Neural progenitor cell (in vitro differentiated cells): ENCODE measurements around the gene ATP2A3. TPM values are rescaled to one million over a fixed set of nuclear protein-coding genes. Genes with fewer than 3 reads are reported as not detected.

ENCODE experiments used
- DNase-seq: peaks from one replicate; pipeline ENCODE4 v3.0.0-alpha.2; 2016; ENCODE audit warnings: low spot score
- H2AFZ ChIP-seq: fragments of 200-600 bp; sonication (generic); replicated peaks from 2 replicates; pipeline ENCODE4 v1.6.1; 2016; ENCODE audit warnings: antibody characterized with exemption
- H3F3A ChIP-seq: fragments of 200-600 bp; sonication (generic); 2 replicates; pipeline ENCODE4 v1.6.1; 2016; ENCODE audit warnings: antibody characterized with exemption, low read depth
- H3K27ac ChIP-seq: fragments of 200-600 bp; sonication (generic); 2 replicates; pipeline ENCODE4 v1.5.1; 2016; ENCODE audit warnings: mild to moderate bottlenecking
- H3K27me3 ChIP-seq: fragments of 200-600 bp; sonication (generic); 2 replicates; pipeline ENCODE4 v1.6.1; 2016; ENCODE audit warnings: mild to moderate bottlenecking, moderate library complexity
- H3K36me3 ChIP-seq: fragments of 200-600 bp; sonication (generic); 2 replicates; pipeline ENCODE4 v1.5.1; 2016
- H3K4me1 ChIP-seq: fragments of 200-600 bp; sonication (generic); 2 replicates; pipeline ENCODE4 v1.6.1; 2016; ENCODE audit warnings: mixed run types
- H3K4me2 ChIP-seq: fragments of 200-600 bp; sonication (generic); 2 replicates; pipeline ENCODE4 v1.6.1; 2016
- H3K4me3 ChIP-seq: fragments of 200-600 bp; sonication (generic); 2 replicates; pipeline ENCODE4 v1.5.1; 2016
- H3K79me2 ChIP-seq: fragments of 200-600 bp; sonication (generic); 2 replicates; pipeline ENCODE4 v1.6.1; 2016; ENCODE audit warnings: low read depth
- H3K9ac ChIP-seq: fragments of 200-600 bp; sonication (generic); 2 replicates; pipeline ENCODE4 v1.6.1; 2016
- H3K9me3 ChIP-seq: fragments of 200-600 bp; sonication (generic); 2 replicates; pipeline ENCODE4 v1.5.1; 2016; ENCODE audit warnings: low read depth
- H4K20me1 ChIP-seq: fragments of 200-600 bp; sonication (generic); 2 replicates; pipeline ENCODE4 v1.6.1; 2016; ENCODE audit warnings: low read depth
- H3K27ac Mint-ChIP-seq: 3 replicates; pipeline ENCODE4 v1.8.0; 2021; ENCODE audit warnings: mixed read lengths
- H3K27me3 Mint-ChIP-seq: 2 replicates; pipeline ENCODE4 v1.8.0; 2022; ENCODE audit warnings: low read depth, mild to moderate bottlenecking, inconsistent platforms, moderate library complexity, mixed read lengths; ENCODE audit not compliant: insufficient read depth
- H3K36me3 Mint-ChIP-seq: 3 replicates; pipeline ENCODE4 v1.8.0; 2021; ENCODE audit warnings: mixed read lengths
- H3K4me1 Mint-ChIP-seq: 3 replicates; pipeline ENCODE4 v1.8.0; 2021; ENCODE audit warnings: mixed read lengths
- H3K4me3 Mint-ChIP-seq: 3 replicates; pipeline ENCODE4 v1.8.0; 2021; ENCODE audit warnings: mild to moderate bottlenecking, moderate library complexity, mixed read lengths
- H3K9me3 Mint-ChIP-seq: 3 replicates; pipeline ENCODE4 v1.8.0; 2020; ENCODE audit warnings: mixed read lengths
- EZH2 ChIP-seq: fragments of 200-600 bp; sonication (generic); IDR thresholded peaks from 2 replicates; pipeline ENCODE4 v1.6.1; 2017; ENCODE audit warnings: antibody characterized with exemption, mild to moderate bottlenecking, moderate library complexity
- EZH2phosphoT487 ChIP-seq: fragments of 200-600 bp; sonication (generic); IDR thresholded peaks from 2 replicates; pipeline ENCODE4 v1.6.1; 2017; ENCODE audit warnings: antibody characterized with exemption
- total RNA-seq: library from RNA; depleted of rRNA; stranded (reverse); fragments of >200 nt; gene quantifications from 2 replicates; pipeline ENCODE4 v1.2.3, GENCODE V29; 2015; ENCODE audit warnings: low replicate concordance
- TF ChIP-seq, protein P1 (sequence below): fragments of 200-600 bp; sonication (generic); IDR thresholded peaks from 2 replicates; pipeline ENCODE4 v1.5.1; 2017; ENCODE audit warnings: antibody characterized with exemption, mild to moderate bottlenecking

The ATP2A3 gene
- total RNA-seq, 1 donor from 2014 or later, result 0.65 TPM

DNA sequence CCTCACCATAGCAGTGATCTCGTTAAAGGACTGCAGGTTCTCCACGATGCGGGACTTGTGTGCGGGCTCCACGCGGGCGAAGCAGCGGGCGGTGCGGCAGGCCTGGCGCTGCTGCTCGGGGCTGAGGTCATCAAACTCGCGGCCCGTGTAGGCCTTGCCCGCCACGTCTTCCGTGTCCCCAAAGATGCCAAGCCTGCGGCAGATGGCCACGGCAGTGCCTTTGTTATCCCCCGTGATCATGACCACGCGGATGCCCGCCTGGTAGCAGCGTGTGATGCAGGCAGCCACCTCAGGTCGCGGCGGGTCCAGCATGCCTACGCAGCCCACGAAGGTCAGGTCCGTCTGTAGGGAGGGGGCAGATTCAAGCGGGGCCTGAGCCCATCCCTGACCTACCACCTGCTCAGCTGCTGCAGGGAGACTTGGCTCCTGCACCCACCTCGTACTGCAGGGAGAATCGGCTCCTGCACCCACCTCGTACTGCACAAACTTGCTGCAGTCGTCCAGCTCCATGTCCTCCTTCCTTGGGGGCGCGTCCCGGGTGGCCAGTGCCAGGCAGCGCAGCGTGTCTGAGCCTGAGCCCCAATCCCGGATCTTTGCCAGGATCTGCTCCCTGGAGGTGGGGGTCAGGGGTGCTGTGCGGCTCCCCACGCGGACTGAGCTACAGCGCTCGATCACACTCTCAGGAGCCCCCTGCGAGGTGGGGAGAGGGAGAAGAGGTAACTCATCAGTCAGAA, 23.1 kb downstream of the ATP2A3 start:
- no peaks in the 10 kb centered on the region for H3K36me3 ChIP-seq
- no peaks in the 10 kb centered on the region for H4K20me1 ChIP-seq
- Mint-ChIP-seq H3K9me3 (no peaks in the 10 kb centered on the region), H3K4me3 (no peak overlapping the region), H3K36me3 (no peaks in the 10 kb centered on the region), H3K4me1 (peaks cover 16% of the 10 kb centered on the region), H3K27me3 (peaks cover 8% of the 10 kb centered on the region), H3K27ac (no peak overlapping the region)
- peaks cover 6% of the 10 kb centered on the region for H3F3A ChIP-seq
- H3K79me2 ChIP-seq, result no peaks in the 10 kb centered on the region
- H3K4me2 ChIP-seq, result no peak overlapping the region
- H3K4me3 ChIP-seq, result no peak overlapping the region
- no peak overlapping the region for H3K9ac ChIP-seq
- no peaks in the 10 kb centered on the region for H3K9me3 ChIP-seq
- TF ChIP-seq EZH2phosphoT487 (no peak), EZH2 (no peak)
- TF ChIP-seq, protein P1, sequence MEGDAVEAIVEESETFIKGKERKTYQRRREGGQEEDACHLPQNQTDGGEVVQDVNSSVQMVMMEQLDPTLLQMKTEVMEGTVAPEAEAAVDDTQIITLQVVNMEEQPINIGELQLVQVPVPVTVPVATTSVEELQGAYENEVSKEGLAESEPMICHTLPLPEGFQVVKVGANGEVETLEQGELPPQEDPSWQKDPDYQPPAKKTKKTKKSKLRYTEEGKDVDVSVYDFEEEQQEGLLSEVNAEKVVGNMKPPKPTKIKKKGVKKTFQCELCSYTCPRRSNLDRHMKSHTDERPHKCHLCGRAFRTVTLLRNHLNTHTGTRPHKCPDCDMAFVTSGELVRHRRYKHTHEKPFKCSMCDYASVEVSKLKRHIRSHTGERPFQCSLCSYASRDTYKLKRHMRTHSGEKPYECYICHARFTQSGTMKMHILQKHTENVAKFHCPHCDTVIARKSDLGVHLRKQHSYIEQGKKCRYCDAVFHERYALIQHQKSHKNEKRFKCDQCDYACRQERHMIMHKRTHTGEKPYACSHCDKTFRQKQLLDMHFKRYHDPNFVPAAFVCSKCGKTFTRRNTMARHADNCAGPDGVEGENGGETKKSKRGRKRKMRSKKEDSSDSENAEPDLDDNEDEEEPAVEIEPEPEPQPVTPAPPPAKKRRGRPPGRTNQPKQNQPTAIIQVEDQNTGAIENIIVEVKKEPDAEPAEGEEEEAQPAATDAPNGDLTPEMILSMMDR, result no peak
- DNase-seq, result no peak
- no peaks in the 10 kb centered on the region for H3K4me1 ChIP-seq
- no peak overlapping the region for H2AFZ ChIP-seq
- peaks cover 13% of the 10 kb centered on the region for H3K27me3 ChIP-seq
- H3K27ac ChIP-seq, result no peak overlapping the region

GRCh38 chr17:3937359-3937758, 26.9 kb downstream of the ATP2A3 start:
- Histone ChIP-seq H4K20me1 (no peaks in the 10 kb centered on the region), H3K27ac (no peak overlapping the region), H3K9ac (no peak overlapping the region), H3K27me3 (no peaks in the 10 kb centered on the region), H3K4me1 (no peaks in the 10 kb centered on the region), H3K79me2 (no peaks in the 10 kb centered on the region), H2AFZ (no peak overlapping the region), H3K4me2 (no peak overlapping the region), H3K9me3 (no peaks in the 10 kb centered on the region), H3K36me3 (no peaks in the 10 kb centered on the region), H3K4me3 (no peak overlapping the region), H3F3A (no peaks in the 10 kb centered on the region)
- Mint-ChIP-seq H3K4me3 (no peak overlapping the region), H3K27me3 (no peaks in the 10 kb centered on the region), H3K27ac (no peak overlapping the region), H3K9me3 (no peaks in the 10 kb centered on the region), H3K4me1 (peaks cover 4% of the 10 kb centered on the region), H3K36me3 (no peaks in the 10 kb centered on the region)
- TF ChIP-seq, protein P1, result no peak
- TF ChIP-seq EZH2 (no peak), EZH2phosphoT487 (no peak)
- no peak for DNase-seq

DNA sequence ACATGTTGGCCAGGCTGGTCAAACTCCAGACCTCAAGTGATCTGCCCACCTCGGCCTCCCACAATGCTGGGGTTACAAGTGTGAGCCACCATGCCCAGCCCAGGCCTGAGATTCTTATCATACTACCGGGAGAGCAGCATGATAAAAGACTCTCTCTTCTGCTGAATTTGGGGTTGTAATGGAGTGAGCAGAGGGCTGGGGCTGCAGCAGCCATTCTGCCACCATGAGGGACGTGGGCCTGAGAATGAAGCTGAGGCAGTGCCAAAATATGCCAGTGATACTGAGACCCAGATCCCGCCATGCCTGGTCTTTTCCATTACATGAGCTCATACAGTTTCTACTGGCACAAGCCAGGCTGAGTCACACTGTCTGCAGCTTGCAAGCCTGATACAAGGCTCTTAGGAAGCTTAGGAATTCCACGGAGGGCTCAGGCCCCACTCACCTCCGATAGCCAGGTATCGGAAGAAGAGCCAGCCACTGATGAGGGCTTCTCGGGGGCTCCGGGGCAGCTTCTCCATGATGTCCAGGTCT, 28.3 kb downstream of the ATP2A3 start:
- Histone ChIP-seq H3K4me1 (no peaks in the 10 kb centered on the region), H3K27ac (no peak overlapping the region), H3K4me2 (no peak overlapping the region), H4K20me1 (no peaks in the 10 kb centered on the region), H3K79me2 (no peaks in the 10 kb centered on the region), H3K9me3 (no peaks in the 10 kb centered on the region), H3F3A (no peaks in the 10 kb centered on the region), H3K4me3 (no peak overlapping the region), H3K36me3 (no peaks in the 10 kb centered on the region), H3K27me3 (no peaks in the 10 kb centered on the region), H3K9ac (no peak overlapping the region), H2AFZ (no peak overlapping the region)
- no peak overlapping the region for H3K4me3 Mint-ChIP-seq
- H3K27ac Mint-ChIP-seq, result no peak overlapping the region
- H3K9me3 Mint-ChIP-seq, result no peaks in the 10 kb centered on the region
- H3K36me3 Mint-ChIP-seq, result no peaks in the 10 kb centered on the region
- no peaks in the 10 kb centered on the region for H3K27me3 Mint-ChIP-seq
- TF ChIP-seq EZH2phosphoT487 (no peak), EZH2 (no peak)
- TF ChIP-seq, protein P1, result no peak
- no peak for DNase-seq
- peaks cover 7% of the 10 kb centered on the region for H3K4me1 Mint-ChIP-seq
